HG03097 (cell line): ENCODE results near the gene DMD.

Experiments
- ATAC-seq: cut with Tn5 transposase; IDR thresholded peaks from one replicate; pipeline ENCODE4 v1.9.1; 2021; ENCODE audit not compliant: unreplicated experiment, low FRiP score

The DMD gene

GRCh38 chrX:31271615-31272471, 1939.5 kb downstream of the DMD start:
- ATAC-seq = no peak

GRCh38 chrX:31269914-31270313, 1941.4 kb downstream of the DMD start:
- no peak for ATAC-seq

- ATAC-seq = no peak
These were observed 1943.0 kb downstream of the DMD start for GRCh38 chrX:31268359-31268758.

- ATAC-seq = peak; percentile 83
These were observed 1944.9 kb downstream of the DMD start for GRCh38 chrX:31266203-31267076.

GRCh38 chrX:31265383-31265782, 1946.0 kb downstream of the DMD start:
- ATAC-seq = no peak

GRCh38 chrX:31260351-31260750, 1951.0 kb downstream of the DMD start:
- no peak for ATAC-seq

GRCh38 chrX:31258166-31258565, 1953.2 kb downstream of the DMD start:
- no peak for ATAC-seq

GRCh38 chrX:31255310-31256033, 1955.9 kb downstream of the DMD start:
- ATAC-seq = no peak

GRCh38 chrX:31252133-31252532, 1959.2 kb downstream of the DMD start:
- ATAC-seq = no peak

GRCh38 chrX:31251336-31251735, 1960.0 kb downstream of the DMD start:
- ATAC-seq = no peak

GRCh38 chrX:31245714-31246113, 1965.6 kb downstream of the DMD start:
- ATAC-seq = peak; percentile 81

GRCh38 chrX:31243804-31244203, 1967.5 kb downstream of the DMD start:
- ATAC-seq = no peak

- ATAC-seq = no peak
These were observed 1970.4 kb downstream of the DMD start for GRCh38 chrX:31240982-31241381.

- ATAC-seq = no peak
These were observed 1974.2 kb downstream of the DMD start for GRCh38 chrX:31237189-31237588.

- no peak for ATAC-seq
These were observed 1975.1 kb downstream of the DMD start for GRCh38 chrX:31236231-31236630.

GRCh38 chrX:31233941-31234496, 1977.3 kb downstream of the DMD start:
- no peak for ATAC-seq

GRCh38 chrX:31232506-31232905, 1978.8 kb downstream of the DMD start:
- no peak for ATAC-seq

- peak; percentile 79 for ATAC-seq
These were observed 1982.4 kb downstream of the DMD start for GRCh38 chrX:31228909-31229308.

- ATAC-seq = no peak
These were observed 1982.9 kb downstream of the DMD start for GRCh38 chrX:31228415-31228832.

- no peak for ATAC-seq
These were observed 1984.1 kb downstream of the DMD start for GRCh38 chrX:31227250-31227649.

GRCh38 chrX:31225819-31226218, 1985.5 kb downstream of the DMD start:
- ATAC-seq = no peak
